Naive thymus-derived CD4-positive, alpha-beta T cell (primary cell): ENCODE results near the gene SLC16A9. TPM values are rescaled to one million over a fixed set of nuclear protein-coding genes. Genes with fewer than 3 reads are reported as not detected.

Source experiments
- ATAC-seq: fragments of 150-1000 bp; cut with Tn5 transposase; 2 replicates; pipeline ENCODE4 v1.10.0; 2021; ENCODE audit warnings: mild to moderate bottlenecking, moderate library complexity
- CTCF ChIA-PET: fragments of 350-600 bp; sonication (Branson Sonifier 250); formaldehyde crosslinking; loops from one replicate; lab custom pipeline; 2021; ENCODE audit warnings: antibody characterized with exemption; lab: Charles Lee
- POLR2A ChIA-PET: fragments of 350-600 bp; sonication (Branson Sonifier 250); formaldehyde crosslinking; loops from one replicate; lab custom pipeline; 2021; ENCODE audit warnings: antibody characterized with exemption, inconsistent platforms; lab: Charles Lee
- DNase-seq, 9 donors: peaks; one replicate each; pipeline versions ENCODE4 v3.0.0 to v3.0.0-alpha.2; 2020 to 2022; ENCODE audit warnings: mixed read lengths in 1 of 9
- H3K27ac ChIP-seq: one replicate; pipeline ENCODE4 v1.7.0; 2013; ENCODE audit warnings: mild to moderate bottlenecking, low read depth, low read length, moderate library complexity
- H3K27me3 ChIP-seq, 2 donors: one replicate each; pipeline ENCODE4 v1.7.0; 2013; ENCODE audit warnings: low read length in 2 of 2, mild to moderate bottlenecking in 2 of 2, moderate library complexity in 2 of 2; ENCODE audit not compliant: control insufficient read depth in 2 of 2, insufficient read depth in 2 of 2
- H3K36me3 ChIP-seq, 3 experiments: 1 replicate in 2 of 3; 2 replicates in 1 of 3; pipeline ENCODE4 v1.7.0; 2013; ENCODE audit warnings: low read length in 3 of 3, mild to moderate bottlenecking in 3 of 3, moderate library complexity in 1 of 3; ENCODE audit not compliant: insufficient read depth in 3 of 3, control insufficient read depth in 2 of 3
- H3K4me1 ChIP-seq, 2 donors: one replicate each; pipeline ENCODE4 v1.7.0; 2013; ENCODE audit warnings: low read length in 2 of 2, mild to moderate bottlenecking in 2 of 2, moderate library complexity in 1 of 2; ENCODE audit not compliant: control insufficient read depth in 2 of 2, insufficient read depth in 2 of 2
- H3K4me3 ChIP-seq: 2 replicates; pipeline ENCODE4 v1.7.0; 2013; ENCODE audit warnings: mild to moderate bottlenecking, low read length
- H3K9me3 ChIP-seq, 3 experiments: 1 replicate in 2 of 3; 2 replicates in 1 of 3; pipeline ENCODE4 v1.7.0; 2013; ENCODE audit warnings: low read length in 3 of 3; ENCODE audit not compliant: control insufficient read depth in 2 of 3
- H3K27ac Mint-ChIP-seq, 9 donors: one replicate each; pipeline ENCODE4 v1.8.0; 2020 to 2022; ENCODE audit warnings: mixed read lengths in 9 of 9, mild to moderate bottlenecking in 8 of 9, moderate library complexity in 5 of 9, inconsistent platforms in 2 of 9
- H3K27me3 Mint-ChIP-seq, 5 donors: one replicate each; pipeline ENCODE4 v1.8.0; 2021 to 2022; ENCODE audit warnings: mixed read lengths in 5 of 5, mild to moderate bottlenecking in 1 of 5
- H3K36me3 Mint-ChIP-seq, 5 donors: one replicate each; pipeline ENCODE4 v1.8.0; 2020 to 2022; ENCODE audit warnings: mixed read lengths in 5 of 5, mild to moderate bottlenecking in 3 of 5, inconsistent platforms in 1 of 5
- H3K4me1 Mint-ChIP-seq, 7 donors: one replicate each; pipeline ENCODE4 v1.8.0; 2020 to 2022; ENCODE audit warnings: mixed read lengths in 7 of 7, mild to moderate bottlenecking in 3 of 7, inconsistent platforms in 1 of 7
- H3K4me3 Mint-ChIP-seq, 10 donors: one replicate each; pipeline ENCODE4 v1.8.0; 2020 to 2022; ENCODE audit warnings: mild to moderate bottlenecking in 10 of 10, mixed read lengths in 10 of 10, moderate library complexity in 6 of 10, inconsistent platforms in 2 of 10
- H3K9me3 Mint-ChIP-seq, 11 donors: one replicate each; pipeline ENCODE4 v1.8.0; 2020 to 2022; ENCODE audit warnings: mixed read lengths in 11 of 11, mild to moderate bottlenecking in 4 of 11, inconsistent platforms in 1 of 11, moderate library complexity in 1 of 11
- intact Hi-C, 2 donors: fragments of 100-400 bp; cut with micrococcal nuclease; formaldehyde crosslinking; loops; one replicate each; pipeline ENCODE4 v1.15.1; 2023
- polyA plus RNA-seq, 2 donors: library from polyadenylated mRNA; unstranded; fragments of 300-500 nt; fragmentation: Illumina TruSeq; gene quantifications; one replicate each; pipeline ENCODE4 v1.2.3, GENCODE V29; 2021
- total RNA-seq, 6 experiments: library from RNA in 5 of 6; stranded (reverse) in 5 of 6; gene quantifications; 1 replicate in 5 of 6; 2 replicates in 1 of 6; pipeline ENCODE4 v1.2.3 and lab custom pipeline; 2021 to 2026

SLC16A9 gene
- total and polyA plus RNA-seq, 7 experiments from 2014 or later = 1.5 TPM; not detected in 6

DNA sequence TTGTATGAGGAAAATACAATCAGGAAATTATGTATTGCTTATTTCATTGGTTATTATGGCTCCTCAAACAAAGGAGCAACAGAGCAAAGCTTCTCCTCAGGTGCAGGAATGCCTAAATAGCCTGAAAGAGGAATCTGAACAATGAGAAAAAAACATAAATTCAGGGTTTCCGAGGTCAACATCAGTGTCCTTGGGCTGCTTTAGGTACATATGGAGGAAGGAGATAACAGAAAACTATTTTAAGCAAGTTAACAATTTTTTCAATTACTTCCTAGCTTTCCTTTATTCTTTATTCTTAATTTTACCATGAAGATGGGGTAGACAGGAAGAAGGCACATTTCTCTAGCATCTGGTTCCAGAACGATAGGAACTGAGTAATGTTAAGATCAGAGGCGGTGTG lies 14.0 kb downstream of the SLC16A9 start:
- Histone ChIP-seq H3K27ac (no peak overlapping the region), H3K4me1 (no peaks in the 10 kb centered on the region), H3K9me3 (no peaks in the 10 kb centered on the region), H3K4me3 (no peak overlapping the region), H3K36me3 (no peaks in the 10 kb centered on the region), H3K27me3 (peaks cover 0 to 6% of the 10 kb centered on the region in 2 donors)
- Mint-ChIP-seq H3K27me3 (peaks cover 10 to 18% (median 16%) of the 10 kb centered on the region in 5 donors), H3K36me3 (no peaks in the 10 kb centered on the region), H3K4me3 (no peak overlapping the region), H3K27ac (no peak overlapping the region), H3K4me1 (peaks cover 0 to 3% (median 0%) of the 10 kb centered on the region in 7 donors), H3K9me3 (peaks cover 0 to 7% (median 0%) of the 10 kb centered on the region in 11 donors)
- ATAC-seq (no peak), DNase-seq (no peak)
- intact Hi-C loops = no loop called here
- CTCF ChIA-PET = no interaction called here
- POLR2A ChIA-PET = no interaction called here

DNA sequence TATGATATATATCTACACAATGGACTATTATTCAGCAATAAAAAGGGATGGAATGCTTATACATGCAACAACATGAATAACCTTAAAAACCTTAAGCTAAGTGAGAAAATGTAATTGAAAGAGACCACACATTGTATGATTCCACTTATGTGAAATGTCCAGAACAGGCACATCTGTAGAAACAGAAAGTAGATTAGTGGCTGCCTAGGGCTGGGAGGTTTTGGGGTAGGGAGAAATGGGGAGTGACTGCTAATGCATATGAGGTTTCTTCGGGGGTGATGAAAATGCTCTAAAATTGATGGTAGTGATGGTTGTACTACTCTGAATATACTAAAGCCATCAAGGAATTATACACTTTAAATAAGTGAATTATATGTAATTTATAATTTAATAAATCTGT lies 14.7 kb downstream of the SLC16A9 start:
- H3K4me1 Mint-ChIP-seq = peaks cover 0 to 3% (median 0%) of the 10 kb centered on the region in 7 donors
- peaks cover 0 to 7% (median 1%) of the 10 kb centered on the region in 11 donors for H3K9me3 Mint-ChIP-seq
- Histone ChIP-seq H3K9me3 (no peaks in the 10 kb centered on the region), H3K4me1 (no peaks in the 10 kb centered on the region), H3K4me3 (no peak overlapping the region), H3K36me3 (no peaks in the 10 kb centered on the region), H3K27me3 (peaks cover 0 to 1% of the 10 kb centered on the region in 2 donors), H3K27ac (no peak overlapping the region)
- H3K4me3 Mint-ChIP-seq = no peak overlapping the region
- ATAC-seq (no peak), DNase-seq (no peak)
- POLR2A ChIA-PET = no interaction called here
- no peak overlapping the region for H3K27ac Mint-ChIP-seq
- H3K36me3 Mint-ChIP-seq = no peaks in the 10 kb centered on the region
- H3K27me3 Mint-ChIP-seq = peaks cover 7 to 21% (median 14%) of the 10 kb centered on the region in 5 donors
- intact Hi-C loops = no loop called here
- CTCF ChIA-PET = no interaction called here

DNA sequence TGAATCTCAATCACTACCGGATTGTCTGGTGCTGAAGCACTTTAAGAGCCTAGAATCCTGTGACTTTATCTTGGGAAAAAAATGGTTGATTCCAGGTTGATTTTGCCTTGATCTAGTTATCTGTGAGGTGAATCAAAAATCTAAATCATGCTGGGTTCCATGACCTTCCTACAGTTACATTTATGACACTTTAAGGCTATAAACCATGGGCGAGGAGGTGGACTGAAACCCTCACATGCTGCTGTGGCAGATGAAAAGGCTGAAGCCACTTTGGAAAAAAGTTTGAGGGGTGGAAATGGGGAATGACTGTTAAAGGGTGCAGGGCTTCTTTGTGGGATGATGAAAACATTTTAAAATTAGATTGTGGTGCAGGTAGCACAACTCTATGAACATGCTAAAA lies 17.5 kb downstream of the SLC16A9 start:
- Histone ChIP-seq H3K27me3 (no peaks in the 10 kb centered on the region), H3K36me3 (no peaks in the 10 kb centered on the region), H3K4me3 (no peak overlapping the region), H3K9me3 (no peaks in the 10 kb centered on the region), H3K4me1 (no peaks in the 10 kb centered on the region), H3K27ac (no peak overlapping the region)
- DNase-seq = no peak
- POLR2A ChIA-PET = no interaction called here
- peaks cover 0 to 2% (median 0%) of the 10 kb centered on the region in 7 donors for H3K4me1 Mint-ChIP-seq
- intact Hi-C loops = no loop called here
- H3K36me3 Mint-ChIP-seq = no peaks in the 10 kb centered on the region
- H3K27me3 Mint-ChIP-seq = peaks cover 8 to 17% (median 9%) of the 10 kb centered on the region in 5 donors
- no peak overlapping the region for H3K4me3 Mint-ChIP-seq
- peaks cover 0 to 7% (median 0%) of the 10 kb centered on the region in 11 donors for H3K9me3 Mint-ChIP-seq
- CTCF ChIA-PET = interaction anchor here (0.6 kb wide), 1 partner anchor 82 kb away, joined by 4 read pairs; no protein-coding TSS in a partner anchor
- H3K27ac Mint-ChIP-seq = no peak overlapping the region
- ATAC-seq = no peak

DNA sequence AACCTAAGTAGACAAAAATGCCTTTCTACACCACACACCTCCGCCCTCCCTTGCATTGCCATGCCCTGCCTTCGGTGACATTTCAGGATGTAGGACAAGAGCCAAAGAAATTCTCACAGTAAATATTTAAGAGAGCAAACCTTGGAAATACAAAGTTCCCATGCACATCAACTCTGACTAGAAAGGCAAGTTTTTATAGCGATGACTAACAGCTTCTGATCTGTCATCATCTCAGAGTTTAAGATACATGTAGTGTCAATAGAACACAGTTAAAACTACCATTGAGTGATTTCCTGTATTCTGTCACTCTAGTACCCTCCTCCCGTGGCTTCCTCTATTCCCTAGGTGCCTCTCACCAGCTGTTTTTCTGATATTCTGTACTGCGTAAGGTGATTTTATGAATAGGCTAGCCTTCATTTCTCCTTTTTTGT lies 20.7 kb downstream of the SLC16A9 start:
- Mint-ChIP-seq H3K4me3 (no peak overlapping the region), H3K27me3 (peaks cover 8 to 23% (median 11%) of the 10 kb centered on the region in 5 donors), H3K36me3 (no peaks in the 10 kb centered on the region), H3K4me1 (no peaks in the 10 kb centered on the region), H3K27ac (no peak overlapping the region), H3K9me3 (peaks cover 0 to 5% (median 0%) of the 10 kb centered on the region in 11 donors)
- Histone ChIP-seq H3K27me3 (no peaks in the 10 kb centered on the region), H3K4me1 (no peaks in the 10 kb centered on the region), H3K27ac (no peak overlapping the region), H3K36me3 (no peaks in the 10 kb centered on the region), H3K9me3 (no peaks in the 10 kb centered on the region), H3K4me3 (no peak overlapping the region)
- ATAC-seq (no peak), DNase-seq (no peak)
- CTCF ChIA-PET = no interaction called here
- intact Hi-C loops = no loop called here
- POLR2A ChIA-PET = no interaction called here

DNA sequence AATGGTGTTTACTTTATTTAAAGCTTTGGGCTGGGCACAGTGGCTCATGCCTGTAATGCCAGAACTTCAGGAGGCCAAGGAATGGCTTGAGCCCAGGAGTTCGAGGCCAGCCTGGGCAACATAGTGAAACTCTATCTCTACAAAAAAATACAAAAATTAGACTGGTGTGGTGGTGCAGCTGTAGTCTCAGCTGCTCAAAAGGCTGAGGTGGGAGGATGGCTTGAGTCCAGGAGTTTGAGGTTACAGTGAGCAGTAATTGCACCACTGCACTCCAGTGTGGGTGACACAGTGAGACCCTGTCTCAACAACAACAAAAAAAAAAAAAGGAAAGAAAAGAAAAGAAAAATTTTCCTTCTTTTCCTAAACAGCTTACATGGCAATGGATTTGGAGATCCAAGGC lies 22.0 kb downstream of the SLC16A9 start:
- no peak overlapping the region for H3K27ac Mint-ChIP-seq
- Histone ChIP-seq H3K36me3 (no peaks in the 10 kb centered on the region), H3K9me3 (no peaks in the 10 kb centered on the region), H3K27me3 (no peaks in the 10 kb centered on the region), H3K27ac (no peak overlapping the region), H3K4me1 (no peaks in the 10 kb centered on the region), H3K4me3 (no peak overlapping the region)
- ATAC-seq (no peak), DNase-seq (no peak)
- CTCF ChIA-PET = no interaction called here
- H3K9me3 Mint-ChIP-seq = peaks cover 0 to 5% (median 0%) of the 10 kb centered on the region in 11 donors
- no peaks in the 10 kb centered on the region for H3K4me1 Mint-ChIP-seq
- H3K27me3 Mint-ChIP-seq = peaks cover 8 to 23% (median 11%) of the 10 kb centered on the region in 5 donors
- no peak overlapping the region for H3K4me3 Mint-ChIP-seq
- POLR2A ChIA-PET = no interaction called here
- H3K36me3 Mint-ChIP-seq = no peaks in the 10 kb centered on the region
- intact Hi-C loops = no loop called here

DNA sequence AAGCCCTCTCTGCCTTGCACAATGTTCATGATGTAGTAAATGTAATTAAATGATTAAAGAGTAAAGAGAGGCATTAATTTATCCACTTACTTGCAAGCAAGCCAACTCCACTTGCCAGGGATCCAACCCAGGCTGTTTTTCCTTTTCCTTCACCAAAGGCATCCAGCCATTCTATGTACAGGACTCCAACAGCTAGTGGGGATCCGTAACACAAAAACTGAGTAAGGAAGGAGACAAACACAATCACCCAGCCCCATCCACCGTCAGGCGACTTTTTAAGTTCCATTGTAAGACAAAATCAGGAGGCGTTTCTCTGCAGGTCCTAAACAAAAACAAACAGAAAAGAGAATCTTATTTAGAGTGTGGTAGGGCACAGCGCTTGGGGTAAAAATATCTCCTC lies 25.6 kb downstream of the SLC16A9 start:
- no peak overlapping the region for H3K4me3 Mint-ChIP-seq
- DNase-seq = no peak
- H3K4me1 Mint-ChIP-seq = peaks cover 0 to 7% (median 0%) of the 10 kb centered on the region in 7 donors
- H3K27ac Mint-ChIP-seq = no peak overlapping the region
- no peak for ATAC-seq
- intact Hi-C loops = no loop called here
- CTCF ChIA-PET = no interaction called here
- H3K27me3 Mint-ChIP-seq = peaks cover 0 to 18% (median 8%) of the 10 kb centered on the region in 5 donors
- H3K36me3 Mint-ChIP-seq = no peaks in the 10 kb centered on the region
- Histone ChIP-seq H3K27ac (no peak overlapping the region), H3K27me3 (no peaks in the 10 kb centered on the region), H3K4me1 (no peaks in the 10 kb centered on the region), H3K9me3 (no peaks in the 10 kb centered on the region), H3K4me3 (no peak overlapping the region), H3K36me3 (no peaks in the 10 kb centered on the region)
- H3K9me3 Mint-ChIP-seq = no peaks in the 10 kb centered on the region
- POLR2A ChIA-PET = no interaction called here
